LNCaP clone FGC (cell line): ENCODE results near the gene NDFIP2.
"Not testable (repeated sequence)": the region's sequence is repeated elsewhere in the genome, so short reads cannot be mapped to it uniquely, and the experiment has no call there.

ENCODE experiments used
- DNase-seq: peaks from one replicate; pipeline ENCODE4 v3.0.0-alpha.2; 2011; ENCODE audit warnings: low read depth
- H3K4me3 ChIP-seq: 2 replicates; pipeline ENCODE4 v1.5.1; 2011; ENCODE audit warnings: mild to moderate bottlenecking, low read depth, low read length, control low read depth
- CTCF ChIP-seq: IDR thresholded peaks from 2 replicates; pipeline ENCODE4 v1.5.1; 2012; ENCODE audit warnings: mild to moderate bottlenecking; ENCODE audit not compliant: control insufficient read depth, insufficient read depth; ENCODE audit errors: extremely low read depth

NDFIP2 gene

DNA sequence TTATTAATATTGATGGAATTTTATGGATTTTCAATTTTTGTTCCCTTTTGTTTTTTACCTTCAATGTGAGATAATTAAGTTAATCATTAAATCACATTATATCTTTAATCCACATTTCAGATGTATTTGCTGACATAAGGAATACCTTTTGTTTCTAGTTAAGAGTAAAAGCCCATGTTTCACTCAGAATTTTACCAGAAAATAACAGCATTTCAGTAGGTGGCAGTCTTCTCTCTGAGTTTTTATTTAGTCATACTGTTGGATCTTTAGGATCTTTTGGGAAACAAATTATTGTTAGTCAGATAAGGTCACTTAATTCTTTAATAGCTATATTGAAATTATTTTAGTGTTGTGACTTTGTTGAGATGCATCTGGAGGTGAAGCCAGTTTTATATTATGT lies 67.9 kb downstream of the NDFIP2 start:
- no peak overlapping the region for H3K4me3 ChIP-seq
- DNase-seq = no peak
- TF ChIP-seq CTCF = peak; percentile 41; the same call in 1 of the 2 replicates

- DNase-seq = no peak
These were observed 68.6 kb downstream of the NDFIP2 start for GRCh38 chr13:79549355-79550106.

DNA sequence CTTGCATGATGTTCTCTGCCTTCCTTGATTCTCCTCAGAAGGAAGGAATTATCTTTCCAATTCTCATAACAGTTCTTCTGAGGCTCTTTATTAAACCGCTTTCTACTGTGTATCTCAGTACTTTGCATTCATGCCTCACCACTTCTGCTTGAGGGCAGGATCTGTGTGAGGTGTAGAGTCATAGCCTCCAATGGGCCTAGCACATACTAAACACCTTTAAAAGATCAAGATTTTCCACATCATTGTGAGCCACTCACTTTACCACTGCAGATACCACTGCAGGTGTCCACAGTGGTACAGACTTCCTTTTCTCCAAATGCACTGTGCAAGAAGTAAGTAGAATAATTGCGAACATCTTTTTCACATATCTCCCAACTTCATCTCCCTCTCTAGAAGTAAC lies 76.7 kb downstream of the NDFIP2 start:
- H3K4me3 ChIP-seq = no peak overlapping the region
- TF ChIP-seq CTCF = no peak
- DNase-seq = no peak

More at GRCh38 chr13:79549355-79550106, 68.6 kb downstream of the NDFIP2 start:
- H3K4me3 ChIP-seq = no peak overlapping the region
- TF ChIP-seq CTCF = no peak

DNA sequence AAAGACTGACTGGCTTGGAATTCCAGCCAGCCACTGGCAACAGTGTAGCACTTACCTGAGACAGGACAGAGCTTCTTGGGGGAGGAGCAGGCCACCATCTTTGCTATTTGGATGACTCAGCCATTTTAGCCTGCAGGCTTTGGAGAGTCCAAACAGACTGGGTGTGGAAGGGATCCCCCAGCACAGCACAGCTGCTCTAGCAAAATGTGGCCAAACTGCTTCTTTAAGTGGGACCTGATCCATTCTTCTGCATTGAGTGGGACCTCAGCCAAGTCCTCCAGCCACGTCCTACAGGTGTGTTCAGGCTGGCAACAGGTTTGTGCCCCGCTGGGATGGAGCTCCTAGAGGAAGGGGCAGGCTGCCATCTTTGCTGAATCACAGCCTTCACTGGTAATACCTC lies 80.0 kb downstream of the NDFIP2 start:
- no peak for TF ChIP-seq CTCF
- no peak overlapping the region for H3K4me3 ChIP-seq
- no peak for DNase-seq

DNA sequence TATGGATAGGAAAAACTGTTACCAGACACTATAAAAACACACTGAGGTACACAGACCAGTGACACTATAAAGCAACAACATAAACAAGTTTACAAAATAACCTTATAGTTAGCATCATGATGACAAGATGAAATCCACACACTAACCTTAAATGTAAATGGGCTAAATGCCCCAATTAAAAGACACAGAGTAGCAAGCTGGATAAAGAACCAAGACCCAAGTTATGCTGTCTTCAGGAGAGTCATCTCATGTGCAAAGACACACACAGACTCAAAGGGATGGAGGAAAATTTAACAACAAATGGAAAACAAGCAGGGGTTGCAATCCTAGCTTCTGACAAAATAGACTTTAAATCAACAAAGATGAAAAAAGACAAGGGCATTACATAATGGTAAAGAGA lies 81.6 kb downstream of the NDFIP2 start:
- no peak for TF ChIP-seq CTCF
- H3K4me3 ChIP-seq = no peak overlapping the region
- DNase-seq = no peak

- TF ChIP-seq CTCF = no peak
- H3K4me3 ChIP-seq = no peak overlapping the region
- no peak for DNase-seq
These were observed 85.2 kb downstream of the NDFIP2 start for GRCh38 chr13:79566118-79566517.

GRCh38 chr13:79571147-79571546 lies 90.2 kb downstream of the NDFIP2 start:
- peak; percentile 59 for DNase-seq

GRCh38 chr13:79573892-79574291 lies 92.9 kb downstream of the NDFIP2 start:
- not testable (repeated sequence) for H3K4me3 ChIP-seq, DNase-seq

More at GRCh38 chr13:79571147-79571546, 90.2 kb downstream of the NDFIP2 start:
- no peak overlapping the region for H3K4me3 ChIP-seq
- TF ChIP-seq CTCF = no peak
